Thyroid gland (tissue), 4 donors: Measurements from ENCODE around the gene ZG16B.

Experiments
- CTCF ChIP-seq, 6 experiments: fragments of 200-600 bp in 3 of 6; fragments of 450-650 bp in 3 of 6; sonication (generic) in 3 of 6; IDR thresholded peaks; one replicate each; pipeline ENCODE4 v1.5.1; 2016 to 2019; ENCODE audit warnings: antibody characterized with exemption in 6 of 6, mild to moderate bottlenecking in 2 of 6, inconsistent platforms in 1 of 6, moderate library complexity in 1 of 6
- POLR2A ChIP-seq, 2 donors: fragments of 450-650 bp; IDR thresholded peaks; one replicate each; pipeline ENCODE4 v1.6.1; 2017; ENCODE audit warnings: antibody characterized with exemption in 2 of 2, mild to moderate bottlenecking in 2 of 2, moderate library complexity in 1 of 2

DNA sequence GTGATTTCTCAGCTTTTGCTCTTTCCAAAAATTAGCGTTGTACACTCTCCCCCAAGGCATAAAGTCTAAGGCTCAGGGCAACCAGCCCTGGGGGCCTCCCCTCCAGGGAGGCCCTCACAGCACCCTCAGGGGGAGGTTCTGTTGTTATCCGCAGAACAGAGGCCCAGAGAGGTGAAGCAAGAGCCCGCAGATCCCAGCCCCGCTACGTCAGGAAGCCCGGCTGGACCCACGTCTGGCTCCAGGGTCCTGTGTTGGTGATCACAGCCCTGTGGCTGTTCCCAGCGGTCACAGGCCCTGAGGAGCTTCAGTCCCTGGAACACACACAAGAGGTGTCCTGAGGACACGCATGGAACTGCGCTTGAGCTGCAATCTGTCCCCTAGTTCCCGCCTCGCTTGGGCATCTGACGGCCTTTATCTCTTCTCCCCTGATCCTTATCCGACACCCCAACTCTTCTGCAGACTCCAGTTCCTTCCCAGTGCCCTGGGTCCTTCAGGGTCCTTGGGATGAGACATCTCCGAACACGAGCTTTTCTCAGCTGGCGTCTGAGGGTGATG, 1.1 kb upstream of the ZG16B start:
- no peak for TF ChIP-seq CTCF (IDR thresholded peaks at IDR 0.05)
- TF ChIP-seq POLR2A (IDR thresholded peaks at IDR 0.05) = no peak
